Adrenal gland (tissue), 5 donors: Measurements from ENCODE around the gene ACTG1.

Experiments used
- POLR2A ChIP-seq, 2 donors: fragments of 450-650 bp; IDR thresholded peaks; one replicate each; pipeline ENCODE4 v1.6.1; 2017; ENCODE audit warnings: antibody characterized with exemption in 2 of 2, mild to moderate bottlenecking in 2 of 2, moderate library complexity in 1 of 2
- TF ChIP-seq, protein P1 (sequence below), 6 experiments: fragments of 450-650 bp in 4 of 6; fragments of 200-600 bp in 2 of 6; sonication (generic) in 1 of 6; IDR thresholded peaks; 1 replicate in 5 of 6; 2 replicates in 1 of 6; pipeline versions ENCODE4 v1.5.1 to v1.8.0; 2016 to 2021; ENCODE audit warnings: antibody characterized with exemption in 6 of 6, mild to moderate bottlenecking in 2 of 6, moderate library complexity in 1 of 6
- donor health status: DM: no; HTN: no; CAD: no.

DNA sequence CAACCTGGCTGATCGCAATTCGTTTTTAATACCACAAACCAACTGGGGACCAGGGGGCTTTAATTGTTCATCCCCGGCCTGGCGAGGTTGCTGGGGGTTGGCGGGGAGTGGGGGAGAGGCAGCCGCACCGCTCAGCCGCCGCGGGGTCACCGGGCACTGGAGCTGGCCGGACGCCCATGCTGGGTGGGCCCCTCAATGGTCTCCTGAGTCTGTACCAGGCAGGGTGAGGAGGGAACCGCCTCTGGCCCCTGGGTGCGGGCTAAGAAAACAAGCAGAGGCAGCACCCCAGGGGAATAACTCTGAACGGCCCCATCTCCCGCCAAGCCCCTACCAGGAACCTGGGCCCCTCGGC is 43.9 kb downstream of the ACTG1 start:
- no peak for TF ChIP-seq POLR2A (IDR thresholded peaks at IDR 0.05)
- TF ChIP-seq, protein P1, sequence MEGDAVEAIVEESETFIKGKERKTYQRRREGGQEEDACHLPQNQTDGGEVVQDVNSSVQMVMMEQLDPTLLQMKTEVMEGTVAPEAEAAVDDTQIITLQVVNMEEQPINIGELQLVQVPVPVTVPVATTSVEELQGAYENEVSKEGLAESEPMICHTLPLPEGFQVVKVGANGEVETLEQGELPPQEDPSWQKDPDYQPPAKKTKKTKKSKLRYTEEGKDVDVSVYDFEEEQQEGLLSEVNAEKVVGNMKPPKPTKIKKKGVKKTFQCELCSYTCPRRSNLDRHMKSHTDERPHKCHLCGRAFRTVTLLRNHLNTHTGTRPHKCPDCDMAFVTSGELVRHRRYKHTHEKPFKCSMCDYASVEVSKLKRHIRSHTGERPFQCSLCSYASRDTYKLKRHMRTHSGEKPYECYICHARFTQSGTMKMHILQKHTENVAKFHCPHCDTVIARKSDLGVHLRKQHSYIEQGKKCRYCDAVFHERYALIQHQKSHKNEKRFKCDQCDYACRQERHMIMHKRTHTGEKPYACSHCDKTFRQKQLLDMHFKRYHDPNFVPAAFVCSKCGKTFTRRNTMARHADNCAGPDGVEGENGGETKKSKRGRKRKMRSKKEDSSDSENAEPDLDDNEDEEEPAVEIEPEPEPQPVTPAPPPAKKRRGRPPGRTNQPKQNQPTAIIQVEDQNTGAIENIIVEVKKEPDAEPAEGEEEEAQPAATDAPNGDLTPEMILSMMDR (IDR thresholded peaks at IDR 0.05) = no peak
